Measurements from ENCODE around the gene HOXA9.

- TF ChIP-seq CTCF (IDR thresholded peaks at IDR 0.05) = no peak
- TF ChIP-seq POLR2A (IDR thresholded peaks at IDR 0.05) = no peak
Measured at GRCh38 chr7:27168265-27168947, 3.1 kb upstream of the HOXA9 start.

Measured in stomach (tissue), 4 donors.